K562 (cell line): ENCODE results near the gene TXLNA. TPM values are rescaled to one million over a fixed set of nuclear protein-coding genes. Genes with fewer than 3 reads are reported as not detected.
A peak's percentile ranks its signal among the peaks of the same experiment; 100 is the strongest.

Experiments
- ATAC-seq: fragments of 200-7000 bp; cut with Tn5 transposase; 3 replicates; pipeline ENCODE4 v1.9.1; 2020; ENCODE audit warnings: moderate library complexity
- BruUV-seq: library from RNA; stranded (reverse); fragments of 400-500 nt; replicated peaks from 2 replicates; lab custom pipeline; 2021; lab: Mats Ljungman, UMichigan
- CTCF ChIA-PET: fragments of 300-600 bp; formaldehyde crosslinking; extraction: SDS; loops from one replicate; lab custom pipeline; 2021; ENCODE audit warnings: low intra/inter-chr PET ratio; lab: Yijun Ruan, JAX
- POLR2A ChIA-PET: fragments of 300-600, 350-650 bp; sonication (Branson Sonifier 250); formaldehyde crosslinking; extraction: SDS; loops from one replicate; lab custom pipeline; 2021; ENCODE audit warnings: antibody characterized with exemption, inconsistent platforms; lab: Yijun Ruan, JAX
- DNase-seq, 4 experiments: peaks; one replicate each; pipeline versions ENCODE4 v3.0.0 to v3.0.0-alpha.2; 2011 to 2018; ENCODE audit warnings: low spot score in 3 of 4, mixed read lengths in 3 of 4; ENCODE audit errors: extremely low read depth in 1 of 4
- FAIRE-seq: peaks from 2 replicates; lab custom pipeline; 2011; peaks lifted over from hg19 to GRCh38; lab: Jason Lieb, UNC
- H2AFZ ChIP-seq: 2 replicates; pipeline ENCODE4 v1.6.0; 2011; ENCODE audit warnings: low read depth, low read length, control low read depth, inconsistent platforms
- H3K27ac ChIP-seq: fragments of 200-600 bp; 3 replicates; pipeline ENCODE4 v1.8.0; 2011; ENCODE audit warnings: low read depth, mild to moderate bottlenecking, control low read depth, inconsistent platforms, low read length, moderate library complexity, mixed read lengths; ENCODE audit errors: extremely low read depth
- H3K27me3 ChIP-seq, 2 experiments: fragments of 300-600 bp in 1 of 2; 2 replicates in 1 of 2; 3 replicates in 1 of 2; pipeline versions ENCODE4 v1.6.0 to v1.8.0; 2011; ENCODE audit warnings: inconsistent platforms in 2 of 2, low read length in 2 of 2, mild to moderate bottlenecking in 1 of 2, mixed read lengths in 1 of 2, moderate library complexity in 1 of 2; ENCODE audit not compliant: control insufficient read depth in 2 of 2, insufficient read depth in 2 of 2
- H3K36me3 ChIP-seq: fragments of 300-600 bp; 3 replicates; pipeline ENCODE4 v1.8.0; 2011; ENCODE audit warnings: mild to moderate bottlenecking, low read length, inconsistent platforms; ENCODE audit not compliant: control insufficient read depth, insufficient read depth
- H3K4me1 ChIP-seq, 2 experiments: fragments of 200-600 bp in 1 of 2; replicated peaks in 1 of 2; 2 replicates in 1 of 2; 3 replicates in 1 of 2; pipeline versions ENCODE4 v1.5.1 to v1.8.0; 2011; ENCODE audit warnings: inconsistent platforms in 2 of 2, low read length in 2 of 2, mild to moderate bottlenecking in 1 of 2, mixed read lengths in 1 of 2, moderate library complexity in 1 of 2; ENCODE audit not compliant: control insufficient read depth in 2 of 2, insufficient read depth in 2 of 2
- H3K4me2 ChIP-seq: 2 replicates; pipeline ENCODE4 v1.6.1; 2011; ENCODE audit warnings: low read length, control low read depth, inconsistent platforms, mixed read lengths; ENCODE audit not compliant: insufficient read depth
- H3K4me3 ChIP-seq: fragments of 200-600 bp; sonication (generic), shearing (Covaris generic); 2 replicates; pipeline ENCODE4 v1.5.1; 2016; ENCODE audit warnings: control low read depth, inconsistent platforms
- H3K79me2 ChIP-seq: fragments of 200-600 bp; 3 replicates; pipeline ENCODE4 v1.8.0; 2011; ENCODE audit warnings: low read length, inconsistent platforms; ENCODE audit not compliant: control insufficient read depth, insufficient read depth
- H3K9ac ChIP-seq, 2 experiments: 2 replicates each; pipeline versions ENCODE4 v1.6.0 to v1.6.1; 2011; ENCODE audit warnings: low read depth in 2 of 2, low read length in 2 of 2, control low read depth in 1 of 2, inconsistent platforms in 1 of 2, mild to moderate bottlenecking in 1 of 2, mixed read lengths in 1 of 2; ENCODE audit not compliant: insufficient read depth in 1 of 2
- H3K9me1 ChIP-seq: one replicate; pipeline ENCODE4 v1.6.0; 2011; ENCODE audit warnings: inconsistent platforms, mild to moderate bottlenecking, low read length, moderate library complexity; ENCODE audit not compliant: control insufficient read depth, insufficient read depth
- H3K9me3 ChIP-seq: replicated peaks from 2 replicates; pipeline ENCODE4 v1.5.1; 2011; ENCODE audit warnings: low read depth, low read length, inconsistent platforms; ENCODE audit not compliant: control insufficient read depth, insufficient read depth
- H4K20me1 ChIP-seq: replicated peaks from 2 replicates; pipeline ENCODE4 v1.6.1; 2011; ENCODE audit warnings: low read length, inconsistent platforms, mixed read lengths; ENCODE audit not compliant: control insufficient read depth, insufficient read depth
- CBFB ChIP-seq: sonication (generic); formaldehyde crosslinking; IDR thresholded peaks from 2 replicates; pipeline ENCODE4 v1.4.0; 2020; ENCODE audit warnings: mild to moderate bottlenecking, missing genetic modification reagents
- NR0B1 ChIP-seq: fragments of 450-650 bp; IDR thresholded peaks from one replicate; pipeline ENCODE4 v1.6.1; 2018; ENCODE audit warnings: mild to moderate bottlenecking, moderate library complexity; ENCODE audit not compliant: partially characterized antibody
- NRF1 ChIP-seq, 2 experiments: fragments of 450-650 bp; IDR thresholded peaks in 1 of 2; conservative IDR thresholded peaks in 1 of 2; 2 replicates each; pipeline ENCODE4 v1.6.1; 2014; ENCODE audit warnings: mild to moderate bottlenecking in 2 of 2
- POLR2B ChIP-seq: fragments of 450-650 bp; IDR thresholded peaks from 2 replicates; pipeline ENCODE4 v1.6.1; 2018; ENCODE audit warnings: low read depth; ENCODE audit not compliant: partially characterized antibody
- SMAD4 ChIP-seq: fragments of 250-450 bp; sonication (Bioruptor Pico); conservative IDR thresholded peaks from 2 replicates; pipeline ENCODE4 v1.8.0; 2021; ENCODE audit warnings: inconsistent platforms, mild to moderate bottlenecking, moderate library complexity
- SUPT5H ChIP-seq: fragments of 450-650 bp; IDR thresholded peaks from 2 replicates; pipeline ENCODE4 v1.6.1; 2016
- THRB ChIP-seq: fragments of 450-650 bp; formaldehyde crosslinking; conservative IDR thresholded peaks from 2 replicates; pipeline ENCODE4 v1.4.0; 2022; ENCODE audit warnings: mild to moderate bottlenecking, missing genetic modification characterization
- ZNF143 ChIP-seq: sonication (generic); formaldehyde crosslinking; IDR thresholded peaks from 2 replicates; pipeline ENCODE4 v1.9.0; 2022; ENCODE audit warnings: mild to moderate bottlenecking, missing genetic modification reagents
- ZNF740 ChIP-seq, 3 experiments: fragments of 200-800 bp in 1 of 3; sonication (Bioruptor generic) in 1 of 3; sonication (generic) in 1 of 3; formaldehyde crosslinking in 1 of 3; IDR thresholded peaks; 2 replicates each; pipeline versions ENCODE4 v1.6.1 to v1.8.0; 2016 to 2022; ENCODE audit warnings: mild to moderate bottlenecking in 2 of 3, missing compliant biosample characterization in 2 of 3, missing genetic modification characterization in 2 of 3, missing genetic modification reagents in 1 of 3
- WGBS: fragments of 100-300 bp; shearing (Covaris generic); methylation state at CpG from one replicate; pipeline ENCODE4 v1.1.6; 2016; ENCODE audit warnings: low coverage, mixed read lengths; ENCODE audit not compliant: insufficient coverage; ENCODE audit errors: missing lambda C conversion rate; 5-methylcytosine and 5-hydroxymethylcytosine counted together
- in situ Hi-C: fragments of 300-500 bp; cut with MboI; formaldehyde crosslinking; loops from 4 replicates; pipeline ENCODE4 v1.15.0; 2018; ENCODE audit warnings: inconsistent platforms, mixed read lengths
- intact Hi-C: fragments of 100-400 bp; cut with micrococcal nuclease; formaldehyde crosslinking; loops from 2 replicates; pipeline ENCODE4 v1.14.2; 2022
- polyA plus RNA-seq, 8 experiments: library from polyadenylated mRNA; depleted of rRNA in 4 of 8; stranded (reverse) in 5 of 8; unstranded in 3 of 8; fragments of >200 nt; fragmentation: Nextera tagmentation in 2 of 8; fragmentation: Illumina TruSeq in 1 of 8; extraction: Ambion mirVana in 2 of 8; extraction: Trizol in 1 of 8; gene quantifications; 2 replicates each; pipeline versions ENCODE4 v1.2.1 to v1.2.3, GENCODE V29; 2011 to 2014; ENCODE audit warnings: inconsistent platforms in 1 of 8, missing spikeins in 1 of 8
- total RNA-seq, 7 experiments: library from RNA; depleted of rRNA in 6 of 7; stranded (reverse); fragments of >200 nt in 6 of 7; fragmentation: Illumina TruSeq in 2 of 7; extraction: Trizol in 2 of 7; gene quantifications; 2 replicates each; pipeline versions ENCODE4 v1.2.1 to v1.2.3, GENCODE V29; 2011 to 2021; ENCODE audit warnings: low replicate concordance in 1 of 7

The TXLNA gene
- total and polyA plus RNA-seq, 9 of the 15 experiments (the other 6 are each of a cell fraction or from before 2014, with no cell fraction given), result 9.2 to 54.5 (median 39.3) TPM

- TF ChIP-seq NRF1 (conservative IDR thresholded peaks at IDR 0.05 in 1 of 2, IDR thresholded peaks at IDR 0.05 in 1 of 2) (no peak), POLR2B (peak; percentile 37), SUPT5H (peak; percentile 67), THRB (CRISPR knock-in tag) (peak; percentile 80)
Observed at GRCh38 chr1:32198237-32199042, 19.0 kb downstream of the TXLNA start (continued).

GRCh38 chr1:32199043-32199716 is 19.7 kb downstream of the TXLNA start:
- no peak for ATAC-seq
- Histone ChIP-seq H2AFZ (no peak overlapping the region), H3K9me1 (peaks cover 3% of the 10 kb centered on the region), H3K36me3 (peaks cover 44% of the 10 kb centered on the region), H3K9me3 (no peaks in the 10 kb centered on the region), H3K27ac (peak overlapping the region; percentile 6; the same call in 1 of the 3 replicates), H3K9ac (peak overlapping the region in 1 of 2 experiments; percentile 53; a peak in 2 of 4 replicates), H4K20me1 (no peaks in the 10 kb centered on the region; the same call in none of the 2 replicates), H3K4me3 (no peak overlapping the region), H3K4me2 (no peak overlapping the region), H3K27me3 (no peaks in the 10 kb centered on the region), H3K79me2 (peaks cover 13% of the 10 kb centered on the region; the same call in 2 of the 3 replicates), H3K4me1 (peaks cover 16 to 44% of the 10 kb centered on the region in 2 experiments)
- ChIA-PET CTCF (no interaction called here), POLR2A (interaction anchor here (0.9 to 10.8 kb wide), 7 partner anchors 9 to 91 kb away, joined by 3 to 201 read pairs (median 4); partner anchors contain the start of genes DCDC2B, IQCC, KPNA6 and TXLNA)
- WGBS, result 79% methylated on average over 4 of the region's 4 CpGs
- DNase-seq, result no peak
- in situ Hi-C loops (no loop called here), intact Hi-C loops (no loop called here)
- no TSS peak for BruUV-seq
- TF ChIP-seq SMAD4 (CRISPR knock-in tag) (no peak), ZNF143 (CRISPR knock-in tag) (0 out of 2 replicates have a peak, but pooled peaks have one; percentile 27), CBFB (CRISPR knock-in tag) (no peak), ZNF740 (CRISPR knock-in tag; IDR thresholded peaks at IDR 0.05) (0 out of 2 replicates have a peak, but pooled peaks have one; percentile 63), ZNF740 (tag; IDR thresholded peaks at IDR 0.05) (no peak), NR0B1 (no peak), SUPT5H (0 out of 2 replicates have a peak, but pooled peaks have one; percentile 2)
- no peak for FAIRE-seq
